ENCODE measurements around the gene ZBTB37.

DNA sequence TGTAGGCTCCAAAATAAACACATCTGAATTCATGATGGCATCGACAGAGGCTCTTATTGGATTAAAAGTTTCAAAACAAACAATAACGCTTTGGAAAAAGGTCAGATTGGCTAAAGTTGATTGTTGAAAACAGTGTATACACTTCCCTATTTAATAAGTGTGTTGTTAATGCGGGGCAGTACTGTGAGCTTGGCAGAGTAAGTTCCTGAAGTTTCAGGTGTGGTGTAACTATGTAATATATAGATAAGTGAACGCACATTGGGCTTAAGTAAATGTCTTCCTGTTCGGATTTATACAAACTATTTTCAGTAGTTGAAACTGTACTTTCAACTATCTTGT is 810 bp downstream of the ZBTB37 start:
- TF ChIP-seq CXXC5 (CRISPR knock-in tag; IDR thresholded peaks at IDR 0.05) (no peak), SRSF1 (IDR thresholded peaks at IDR 0.05; ENCODE audit: low read depth, low read length) (no peak), RNF2 (IDR thresholded peaks at IDR 0.05) (no peak), YY1 (IDR thresholded peaks at IDR 0.05; ENCODE audit: borderline replicate concordance in 1 of 3, control insufficient read depth in 1 of 3, extremely low read depth in 1 of 3, insufficient read depth in 3 of 3, insufficient read length in 1 of 3, insufficient replicate concordance in 2 of 3, low read depth in 1 of 3, low read length in 2 of 3) (no peak), RFX5 (IDR thresholded peaks at IDR 0.05; ENCODE audit: low read depth, low read length) (no peak)
- TF ChIP-seq, protein P1, sequence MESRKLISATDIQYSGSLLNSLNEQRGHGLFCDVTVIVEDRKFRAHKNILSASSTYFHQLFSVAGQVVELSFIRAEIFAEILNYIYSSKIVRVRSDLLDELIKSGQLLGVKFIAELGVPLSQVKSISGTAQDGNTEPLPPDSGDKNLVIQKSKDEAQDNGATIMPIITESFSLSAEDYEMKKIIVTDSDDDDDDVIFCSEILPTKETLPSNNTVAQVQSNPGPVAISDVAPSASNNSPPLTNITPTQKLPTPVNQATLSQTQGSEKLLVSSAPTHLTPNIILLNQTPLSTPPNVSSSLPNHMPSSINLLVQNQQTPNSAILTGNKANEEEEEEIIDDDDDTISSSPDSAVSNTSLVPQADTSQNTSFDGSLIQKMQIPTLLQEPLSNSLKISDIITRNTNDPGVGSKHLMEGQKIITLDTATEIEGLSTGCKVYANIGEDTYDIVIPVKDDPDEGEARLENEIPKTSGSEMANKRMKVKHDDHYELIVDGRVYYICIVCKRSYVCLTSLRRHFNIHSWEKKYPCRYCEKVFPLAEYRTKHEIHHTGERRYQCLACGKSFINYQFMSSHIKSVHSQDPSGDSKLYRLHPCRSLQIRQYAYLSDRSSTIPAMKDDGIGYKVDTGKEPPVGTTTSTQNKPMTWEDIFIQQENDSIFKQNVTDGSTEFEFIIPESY (CRISPR knock-in tag; IDR thresholded peaks at IDR 0.05), result no peak

Data from K562 (cell line).